Stimulated activated CD8-positive, alpha-beta memory T cell treated with anti-CD3 and anti-CD28 coated beads, Interleukin-4, amount 100 ng/mL, for 4 hours (primary cell): ENCODE data around the gene DCP1B.

Source experiments
- DNase-seq, 2 donors: peaks; one replicate each; pipeline ENCODE4 v3.0.0-alpha.2; 2020; ENCODE audit warnings: low read depth in 2 of 2, low spot score in 1 of 2

The DCP1B gene

DNA sequence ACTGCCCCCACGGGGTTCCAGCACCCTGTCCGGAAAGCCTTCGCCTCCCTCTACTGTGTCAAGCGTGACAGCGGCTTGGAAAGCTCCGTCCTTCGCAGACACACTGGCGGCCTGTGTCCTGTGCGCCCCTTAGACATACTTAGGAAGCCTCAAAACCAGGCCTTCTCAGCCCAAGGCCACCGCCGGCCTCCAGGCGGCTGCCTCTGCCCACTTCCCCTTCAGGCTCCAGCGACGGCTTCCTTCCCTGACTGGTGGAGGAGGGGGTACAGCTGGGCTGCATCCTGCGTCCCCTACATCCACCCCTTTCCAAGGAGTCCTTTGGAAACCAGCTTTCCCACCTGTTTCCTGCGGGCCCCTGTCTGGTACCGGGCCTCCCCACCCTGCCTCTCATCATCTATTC lies 83.3 kb downstream of the DCP1B start:
- no peak for DNase-seq

DNA sequence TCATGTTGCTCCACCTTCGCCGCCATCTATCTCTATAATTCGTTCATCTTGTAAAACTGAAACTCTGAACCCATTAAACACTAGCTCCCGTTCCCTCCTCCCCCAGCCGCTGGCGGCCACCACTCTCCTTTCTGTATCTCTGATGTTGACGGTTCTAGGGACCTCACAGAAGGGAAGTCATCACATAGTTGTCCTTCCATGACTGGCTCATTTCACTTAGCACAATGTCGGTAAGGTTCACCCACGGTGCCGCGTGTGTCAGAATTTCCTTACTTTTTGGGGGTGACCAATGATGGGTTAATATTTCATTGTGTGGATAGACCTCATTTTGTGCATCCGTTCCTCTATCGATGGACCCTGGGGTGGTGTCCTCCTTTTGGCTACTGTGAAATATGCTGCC lies 83.8 kb downstream of the DCP1B start:
- no peak for DNase-seq

DNA sequence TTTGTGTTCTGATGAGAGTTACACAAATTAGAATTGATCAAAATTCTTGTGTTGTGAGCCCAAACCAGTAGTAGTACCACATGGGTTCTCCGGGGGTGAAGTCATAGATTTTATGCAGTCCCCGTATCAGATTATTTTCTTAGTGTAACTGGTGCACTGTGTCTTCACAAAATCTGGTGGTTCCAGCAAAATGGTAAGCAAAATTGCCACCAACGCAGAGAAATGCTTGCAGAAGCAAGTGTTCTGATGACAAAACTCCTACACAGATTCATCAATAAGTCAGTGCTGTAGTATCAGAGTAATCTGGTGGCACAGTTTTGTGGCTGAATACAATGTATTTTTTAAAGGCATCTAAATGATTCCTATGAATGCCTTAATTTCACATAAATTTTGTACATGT lies 84.5 kb downstream of the DCP1B start:
- no peak for DNase-seq

DNA sequence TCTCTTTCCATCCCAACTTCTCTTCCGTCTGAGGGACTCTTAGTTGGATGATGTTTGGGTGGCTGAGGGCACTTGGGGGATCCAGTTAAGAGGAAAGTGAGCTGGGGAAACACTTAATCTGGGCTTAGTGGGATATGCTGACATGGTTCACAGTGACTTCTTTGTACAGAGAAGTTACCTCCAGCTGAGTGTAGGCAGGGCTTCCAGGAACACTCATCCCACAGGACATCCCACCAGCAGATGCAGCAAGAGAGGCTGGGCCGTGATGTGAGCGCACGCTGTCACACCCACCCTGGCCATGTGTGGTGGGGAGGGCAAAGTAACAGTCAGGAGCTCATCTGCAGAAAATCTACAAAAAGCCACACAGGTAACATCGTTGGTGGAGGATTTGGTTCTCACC lies 85.0 kb downstream of the DCP1B start:
- DNase-seq = no peak

DNA sequence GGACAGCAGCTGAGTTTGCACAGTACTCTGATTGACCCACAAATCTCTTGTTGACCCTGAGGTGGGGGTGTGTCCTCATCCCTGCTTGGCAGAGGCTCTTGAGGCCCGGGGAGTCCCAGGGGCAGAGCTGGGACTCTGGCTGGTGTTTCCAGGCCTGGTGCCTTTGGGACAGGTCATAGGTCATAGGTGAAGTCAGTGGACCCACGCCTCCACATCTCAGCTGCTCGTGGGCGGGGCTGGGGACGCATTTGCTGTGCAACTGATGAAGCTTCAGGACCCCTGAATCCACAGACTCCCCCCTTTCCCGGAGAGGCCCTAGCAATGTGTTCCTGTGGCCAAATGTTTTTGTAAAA lies 85.4 kb downstream of the DCP1B start:
- no peak for DNase-seq

DNA sequence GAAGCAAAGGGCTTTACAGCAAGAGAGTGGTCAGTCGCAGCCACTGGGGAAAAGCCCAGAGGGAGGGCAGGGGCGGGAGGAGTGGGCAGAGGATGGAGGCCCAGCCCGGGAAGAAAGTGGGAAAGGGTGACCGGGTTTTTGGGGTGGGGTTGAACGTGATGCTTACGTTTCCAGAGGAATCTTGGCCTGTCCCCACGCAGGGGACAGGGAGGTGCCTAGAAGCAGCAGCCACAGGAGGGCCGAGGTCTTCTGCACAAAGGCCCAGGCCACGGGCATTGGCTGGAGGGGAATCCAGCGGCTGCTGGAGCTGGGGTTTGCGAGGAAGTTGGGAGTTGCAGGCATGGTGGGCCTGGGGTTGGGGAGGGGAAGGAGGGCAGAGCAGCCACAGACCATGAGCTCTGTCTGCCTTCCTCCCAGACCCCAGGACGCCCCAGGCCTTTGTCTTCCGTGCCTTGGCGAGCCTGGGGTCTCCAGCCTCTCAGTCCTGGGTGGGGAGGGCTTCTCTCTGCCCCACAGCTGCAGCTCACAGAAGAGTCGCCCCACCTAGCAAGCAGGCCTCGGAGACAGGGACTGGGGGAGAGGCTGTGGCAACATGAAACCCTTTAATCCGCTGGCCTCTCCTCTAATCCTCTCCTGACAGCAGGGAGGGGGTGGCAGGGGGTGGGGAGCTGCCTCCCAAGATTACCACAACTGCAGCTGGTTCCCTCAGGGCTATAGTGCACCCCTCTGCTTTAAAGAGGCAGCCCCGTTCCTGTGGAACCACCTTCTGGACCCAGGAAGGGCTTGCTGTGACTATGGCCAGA lies 86.0 kb downstream of the DCP1B start, which contains the start of gene CACNA2D4:
Gene CACNA2D4, minus strand, starts transcription at position 572 of the 803 bp plus-strand sequence. Its CDS starts 179 bp downstream, at position 393.
- DNase-seq = no peak

DNA sequence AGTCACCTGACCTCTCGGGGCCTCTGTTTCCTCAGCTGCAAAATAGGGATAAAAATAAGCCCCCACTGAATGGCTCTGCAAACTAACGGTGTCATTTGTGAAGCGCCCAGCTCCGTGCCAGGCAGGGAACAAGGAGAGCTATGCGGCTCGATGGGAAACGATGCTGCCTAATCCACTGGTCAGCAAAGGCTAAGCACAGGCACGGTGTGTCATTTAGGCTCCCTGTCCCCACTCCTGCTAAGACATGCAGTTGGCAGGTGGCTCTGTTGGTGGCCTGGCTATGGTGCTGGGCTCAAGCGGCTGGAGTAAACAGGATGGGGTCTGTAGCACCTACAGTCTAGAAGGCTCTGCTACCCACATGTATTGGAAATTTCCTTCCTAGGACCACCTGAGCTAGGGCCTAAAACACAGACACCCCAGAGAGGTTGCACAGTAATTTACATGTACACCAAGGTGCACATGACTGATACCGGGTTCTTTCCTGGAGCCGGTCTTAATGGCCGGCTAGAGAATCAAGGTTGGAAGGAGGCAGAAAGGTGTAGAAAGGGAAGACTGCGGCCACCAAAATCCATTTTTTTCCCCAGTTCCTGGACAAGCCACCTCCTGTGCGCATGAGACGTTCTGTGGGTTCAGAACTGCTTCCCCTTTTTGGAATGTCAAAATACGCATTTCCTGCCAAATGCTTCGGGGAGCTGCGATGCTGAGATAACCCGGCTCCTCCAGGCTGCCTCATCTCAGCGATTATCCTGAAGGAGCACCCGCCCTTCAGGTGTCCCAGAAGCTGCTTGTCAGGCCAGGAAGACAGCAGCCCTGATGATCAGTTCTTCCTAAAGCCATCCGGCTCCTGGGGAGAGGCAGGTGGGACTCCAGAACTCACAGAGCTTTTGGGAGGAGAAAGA lies 86.8 kb downstream of the DCP1B start:
- no peak for DNase-seq

DNA sequence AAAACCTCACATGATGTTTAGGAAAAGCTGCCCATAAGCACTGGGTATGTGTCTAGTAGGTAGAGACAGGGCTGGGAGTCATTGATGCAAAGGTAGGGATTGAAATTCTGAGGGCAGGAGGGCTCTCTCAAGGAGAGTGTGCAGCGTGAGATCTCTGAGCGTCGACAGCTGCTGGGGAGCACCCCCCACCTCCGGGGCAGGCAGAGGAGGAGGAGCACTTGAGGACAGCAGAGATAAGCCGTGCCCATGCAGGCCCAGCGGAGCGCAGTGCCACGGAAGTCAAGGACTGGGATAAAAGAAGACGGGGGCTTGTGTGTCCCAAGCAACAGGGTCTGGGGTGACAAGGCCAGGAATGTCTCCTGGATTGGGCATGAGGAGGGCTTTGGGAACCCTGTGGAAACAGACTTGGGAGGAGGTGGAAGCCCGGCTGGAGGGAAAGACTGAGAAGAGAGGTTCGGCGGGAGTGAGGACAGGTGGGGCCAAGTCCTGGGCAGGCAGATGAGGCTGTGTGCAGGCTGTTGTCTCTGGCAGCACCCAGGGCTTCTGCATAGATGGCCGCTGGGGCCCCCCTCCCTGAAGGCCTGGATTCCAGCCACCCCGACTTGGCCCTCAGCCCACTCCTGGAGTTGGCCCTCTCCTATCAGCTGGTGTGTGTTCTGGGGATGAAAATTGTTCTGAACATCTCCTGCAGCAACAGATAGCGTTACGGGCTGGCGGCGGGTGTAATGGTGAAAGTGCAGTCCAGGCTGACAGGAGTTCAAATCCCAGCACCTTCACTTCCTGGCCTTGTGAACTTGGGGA lies 87.7 kb downstream of the DCP1B start:
- no peak for DNase-seq

DNA sequence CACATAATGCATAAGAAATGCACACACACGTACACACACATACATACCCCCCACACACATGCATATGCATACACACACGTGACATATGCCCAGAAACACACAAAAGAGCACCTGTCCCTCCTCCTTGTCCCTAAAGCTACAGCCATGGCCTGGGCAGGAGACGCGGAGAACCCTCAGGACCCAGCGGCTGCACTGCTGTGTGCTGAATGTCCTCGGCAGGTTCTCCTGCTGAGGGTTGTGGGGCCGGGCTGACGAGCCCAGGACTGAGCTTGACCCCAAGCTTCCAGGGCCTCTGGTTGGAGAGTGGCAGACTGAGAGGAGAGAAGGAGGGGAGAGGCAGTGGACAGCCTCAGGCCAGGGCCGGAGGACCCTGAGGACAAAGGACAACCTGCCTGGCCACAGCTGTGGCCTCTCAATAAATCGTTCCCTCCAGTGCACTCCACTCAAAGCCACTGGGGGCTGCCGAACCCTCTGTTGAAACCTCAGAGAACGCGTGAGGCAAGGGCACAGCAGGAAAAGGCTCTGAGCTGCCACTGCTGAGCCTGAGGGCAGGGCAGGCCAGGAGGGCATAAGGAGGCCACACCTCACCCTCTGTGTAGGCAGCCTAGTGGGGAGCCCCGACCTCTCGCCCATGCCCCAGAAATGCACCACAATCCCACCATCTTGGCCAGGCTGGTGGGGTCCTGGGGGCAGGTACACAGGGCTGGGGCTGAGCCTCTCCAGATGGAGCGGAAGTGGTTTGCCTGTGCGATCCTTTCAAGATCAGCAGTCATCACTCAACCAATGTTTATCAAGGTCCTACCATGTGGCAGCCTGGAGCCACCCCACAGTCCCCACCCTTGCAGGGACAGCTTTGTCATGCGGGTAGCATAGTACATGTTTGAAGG lies 88.9 kb downstream of the DCP1B start:
- DNase-seq = no peak

DNA sequence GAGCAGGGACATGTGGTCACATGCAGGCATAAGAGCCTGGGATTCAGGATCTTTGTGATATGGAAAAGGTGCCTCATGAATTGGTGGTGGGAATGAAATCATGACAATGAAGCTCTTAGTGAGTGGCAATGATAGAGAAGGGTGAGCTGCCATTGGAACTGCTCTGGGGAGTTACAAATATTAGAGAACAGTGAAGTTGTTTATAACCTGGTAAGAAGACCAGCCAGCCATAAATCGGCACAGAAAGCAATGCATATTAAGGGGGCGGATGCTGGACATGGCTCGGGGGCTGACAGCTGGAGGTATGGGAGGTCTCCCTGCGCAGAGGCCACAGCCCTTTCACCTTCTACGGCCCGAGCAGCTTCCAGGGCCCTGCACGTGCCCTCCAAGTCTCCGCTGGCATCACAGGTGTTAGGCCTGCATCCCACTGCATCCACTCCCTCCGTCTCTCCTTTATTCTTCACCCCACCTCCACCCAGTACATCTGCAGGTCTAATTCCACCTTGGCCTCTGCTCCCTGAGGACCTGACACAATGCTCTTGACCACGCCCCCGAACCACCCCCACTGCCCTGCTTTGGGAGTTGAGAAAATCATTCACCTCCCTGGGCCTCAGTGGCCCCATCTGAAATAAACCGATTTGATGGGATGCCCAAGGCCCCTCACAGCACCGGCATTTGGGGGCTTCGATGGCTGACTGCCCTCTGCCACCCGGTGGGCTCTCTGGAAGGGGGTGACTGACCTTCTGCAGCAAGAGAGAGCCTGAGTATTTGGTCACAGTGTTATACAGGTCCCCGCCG lies 89.9 kb downstream of the DCP1B start:
- DNase-seq = no peak

DNA sequence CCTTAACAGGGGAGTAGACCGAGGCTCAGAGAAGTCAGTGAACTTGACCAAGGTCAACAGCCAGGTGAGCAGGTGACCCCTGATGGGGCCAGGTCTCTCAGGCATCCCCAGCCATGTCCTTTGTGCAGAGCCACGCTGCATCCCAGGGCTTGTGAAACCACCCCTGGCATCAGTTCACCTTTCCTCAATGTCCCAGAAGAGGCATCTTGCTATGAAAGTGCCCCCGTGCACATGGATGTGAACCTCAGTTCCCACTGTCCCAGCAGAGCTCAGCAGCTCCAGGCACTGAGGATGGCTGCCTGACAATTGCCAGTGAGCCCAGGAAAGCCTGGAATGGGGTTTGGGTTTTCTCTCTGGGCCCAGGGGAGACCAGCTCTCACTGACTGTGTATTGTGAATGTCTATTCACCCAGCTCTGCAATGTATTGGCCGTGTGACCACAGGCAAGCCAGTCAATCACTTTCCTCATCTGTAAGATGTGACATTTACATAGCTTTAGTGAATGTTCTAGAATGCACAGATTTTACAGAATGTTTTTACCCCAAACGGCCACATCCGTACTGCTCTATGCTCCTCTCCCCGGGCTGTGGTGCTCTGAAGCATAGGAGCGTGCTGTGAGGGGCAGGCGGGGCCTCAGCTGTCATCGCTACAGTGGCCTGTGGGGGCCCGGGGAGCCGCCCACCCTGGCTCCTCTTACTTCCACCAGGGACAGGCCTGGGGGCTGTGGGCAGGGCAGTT lies 90.7 kb downstream of the DCP1B start:
- DNase-seq = no peak

DNA sequence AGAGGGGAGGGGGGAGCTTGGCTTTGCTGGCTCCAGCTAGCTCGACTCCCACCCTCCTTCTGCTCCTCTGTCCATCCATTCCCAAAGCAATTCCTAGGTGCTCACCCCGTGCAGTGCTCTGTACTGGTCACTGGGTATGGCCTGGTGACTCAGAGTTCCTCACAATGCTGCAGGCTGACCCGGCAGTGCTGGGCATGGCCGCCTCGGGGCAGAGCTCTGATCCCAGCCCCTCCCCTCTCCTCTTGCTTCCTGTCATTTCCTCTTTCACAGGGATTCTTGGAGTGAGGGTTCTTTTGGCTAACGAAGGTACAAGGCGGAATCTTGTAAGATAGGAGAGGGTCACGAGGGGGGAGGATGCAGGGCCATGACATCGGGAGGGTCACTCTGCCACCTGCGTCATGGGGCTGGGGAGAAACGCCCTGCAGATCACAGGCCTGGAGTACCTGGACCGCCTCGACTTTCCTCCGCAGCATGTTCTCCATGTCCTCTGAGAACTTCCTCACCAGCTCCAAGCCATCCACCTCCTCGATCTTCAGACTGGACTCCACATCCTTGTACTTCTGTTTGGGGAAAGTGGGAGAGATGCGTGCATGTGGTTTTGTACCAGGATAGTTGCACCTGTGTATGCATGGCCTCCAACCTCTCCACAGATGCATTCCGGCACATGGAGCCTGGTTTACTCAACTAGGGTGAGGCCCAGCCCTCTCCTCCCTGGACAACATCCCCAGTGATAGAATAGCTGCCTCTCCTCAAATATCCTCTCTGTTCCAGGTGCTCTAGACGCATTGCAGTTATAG lies 91.5 kb downstream of the DCP1B start:
- no peak for DNase-seq

DNA sequence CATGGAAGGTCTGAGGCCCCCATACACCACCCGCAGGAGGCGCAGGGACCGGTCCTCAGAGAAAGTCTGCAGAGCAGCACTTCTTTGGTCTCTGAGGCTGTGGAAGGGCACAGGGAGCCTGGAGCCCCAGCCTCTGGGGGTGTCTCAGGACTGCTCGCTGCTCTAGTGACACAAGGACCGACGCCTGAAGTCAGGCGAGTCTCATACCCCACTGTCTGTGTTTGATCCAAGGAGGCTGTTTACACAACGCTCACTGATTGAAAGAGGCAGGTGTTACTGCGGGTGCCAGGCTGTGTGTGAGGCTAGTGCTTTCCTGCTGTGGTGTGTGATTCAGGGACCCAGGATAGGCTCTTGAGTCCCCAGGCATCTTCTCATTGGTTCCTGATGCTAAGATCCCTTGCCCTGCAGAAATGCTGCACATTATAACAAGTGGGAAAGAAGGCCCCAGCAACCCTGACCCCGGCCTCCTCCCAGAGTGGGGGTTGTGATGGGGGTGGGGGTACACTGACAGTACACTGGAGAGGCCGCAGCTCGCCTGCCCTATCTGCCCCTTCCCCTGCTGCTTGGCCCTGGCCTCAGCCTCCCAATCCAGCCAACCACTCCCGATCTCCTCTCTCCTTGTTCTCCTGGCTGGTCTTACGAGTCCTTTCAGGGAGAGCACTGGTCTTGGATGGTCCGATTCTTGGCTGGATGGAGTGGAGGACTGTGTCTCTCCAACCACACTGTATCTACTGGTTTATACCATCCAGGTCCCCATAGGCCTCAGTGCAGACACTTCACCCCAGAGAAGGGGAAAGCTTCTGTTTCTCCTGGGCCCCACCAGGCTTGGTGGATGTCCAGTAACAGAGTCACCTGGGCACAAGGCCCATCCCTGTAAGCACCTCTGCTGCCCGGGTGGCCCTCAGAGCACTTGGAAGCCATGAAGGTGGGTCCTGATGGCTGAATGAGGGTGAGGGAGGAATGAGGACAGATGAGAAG lies 92.4 kb downstream of the DCP1B start:
- DNase-seq = no peak

DNA sequence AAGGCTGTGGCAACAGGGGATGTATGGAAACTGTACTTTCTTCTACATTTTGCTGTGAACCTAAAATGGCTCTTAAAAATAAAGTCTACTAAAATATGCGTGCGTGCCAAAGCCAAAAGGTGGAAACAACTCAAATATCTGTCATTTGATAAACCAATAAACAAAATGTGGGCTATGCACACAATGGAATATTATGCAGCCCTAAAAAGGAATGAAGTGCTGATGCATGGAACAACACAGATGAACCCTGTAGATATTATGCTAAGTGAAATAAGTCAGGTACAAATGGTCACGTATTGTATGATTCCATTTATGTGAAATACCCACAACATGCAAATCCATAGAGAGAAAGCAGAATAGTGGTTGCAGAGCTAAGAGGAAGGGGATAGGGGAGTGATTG lies 93.8 kb downstream of the DCP1B start:
- DNase-seq = no peak

DNA sequence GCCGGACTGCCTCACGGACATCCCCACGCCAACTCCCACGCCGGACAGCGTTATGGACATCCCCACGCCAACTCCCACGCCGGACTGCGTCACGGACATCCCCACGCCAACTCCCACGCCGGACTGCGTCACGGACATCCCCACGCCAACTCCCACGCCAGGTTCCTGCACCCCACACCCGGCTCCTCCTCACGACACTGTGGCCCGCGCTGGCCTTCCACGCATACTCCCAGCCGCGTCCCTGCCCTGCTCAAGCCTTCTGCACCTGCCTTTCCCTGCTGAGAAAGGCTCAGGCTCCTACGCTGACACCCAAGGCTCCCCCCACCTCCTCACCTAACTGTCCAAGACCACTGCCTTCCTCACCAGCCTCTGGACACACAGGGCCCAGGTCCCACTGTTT lies 95.5 kb downstream of the DCP1B start:
- DNase-seq = no peak

DNA sequence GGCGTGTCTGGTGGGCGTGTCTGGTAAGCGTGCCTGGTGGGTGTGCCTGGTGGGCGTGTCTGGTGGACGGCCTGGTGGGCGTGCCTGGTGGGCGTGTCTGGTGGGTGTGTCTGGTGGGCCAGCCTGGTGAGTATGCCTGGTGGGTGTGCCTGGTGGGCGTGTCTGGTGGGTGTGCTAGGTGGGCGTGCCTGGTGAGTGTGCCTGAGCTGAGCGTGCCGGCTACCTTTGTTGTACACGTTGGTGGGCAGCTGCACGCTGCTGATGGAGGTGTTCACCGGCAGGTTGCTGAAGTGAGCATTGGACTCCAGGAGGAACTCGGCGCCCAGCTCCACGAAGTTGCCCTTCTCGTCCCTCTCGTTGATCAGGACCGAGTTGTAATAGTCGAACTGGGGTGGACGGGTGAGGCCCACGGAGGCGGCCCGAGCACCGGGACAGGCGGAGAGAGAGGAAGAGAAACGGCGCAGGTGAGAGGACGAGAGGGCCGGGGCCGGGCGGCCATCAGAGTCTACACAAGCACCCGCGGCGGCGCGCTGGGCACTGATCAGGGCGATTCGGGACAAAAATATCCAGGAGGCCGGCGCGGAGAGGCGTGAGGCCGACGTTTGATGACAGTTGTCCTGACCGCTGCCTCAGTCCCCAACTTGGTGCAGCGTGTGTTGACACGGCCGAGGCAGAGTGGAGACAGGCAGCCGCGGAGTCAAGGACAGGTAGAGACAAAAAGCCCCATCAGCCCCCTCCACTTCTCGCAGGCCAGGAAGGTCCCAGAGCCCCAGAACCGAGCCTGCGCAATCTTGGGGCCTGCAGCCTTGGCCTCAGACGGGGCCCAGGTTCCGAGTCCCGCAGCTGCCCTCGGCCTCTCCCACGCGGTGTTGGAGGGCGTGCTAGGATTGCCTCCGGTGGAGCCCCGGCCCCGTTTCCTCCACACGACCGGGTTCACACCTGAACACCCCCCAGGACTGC lies 96.3 kb downstream of the DCP1B start:
- no peak for DNase-seq
